Thoracic aorta (tissue), 2 donors: Measurements from ENCODE around the gene SOX2. TPM values are rescaled to one million over a fixed set of nuclear protein-coding genes. Genes with fewer than 3 reads are reported as not detected.

ENCODE experiments used
- ATAC-seq: fragments of 150-250 bp; one replicate; pipeline ENCODE4 v1.8.0; 2017; ENCODE audit warnings: low read depth; ENCODE audit not compliant: insufficient number of reproducible peaks, low FRiP score
- DNase-seq: peaks from one replicate; pipeline ENCODE4 v3.0.0-alpha.2; 2020; ENCODE audit warnings: low spot score
- H3K27ac ChIP-seq, 2 donors: fragments of 200-600 bp; sonication (generic); 1 replicate in 1 of 2; 2 replicates in 1 of 2; pipeline ENCODE4 v1.5.1; 2016; ENCODE audit warnings: mild to moderate bottlenecking in 2 of 2, moderate library complexity in 2 of 2
- H3K27me3 ChIP-seq: fragments of 200-600 bp; sonication (generic); replicated peaks from 2 replicates; pipeline ENCODE4 v1.6.0; 2016; ENCODE audit warnings: mild to moderate bottlenecking; ENCODE audit not compliant: insufficient read depth
- H3K36me3 ChIP-seq: fragments of 200-600 bp; sonication (generic); one replicate; pipeline ENCODE4 v1.5.1; 2016
- H3K4me1 ChIP-seq, 2 donors: fragments of 200-600 bp; sonication (generic); 1 replicate in 1 of 2; 2 replicates in 1 of 2; pipeline versions ENCODE4 v1.5.1 to v1.6.0; 2016; ENCODE audit warnings: low read depth in 2 of 2, mild to moderate bottlenecking in 1 of 2; ENCODE audit not compliant: control insufficient read depth in 1 of 2
- H3K4me3 ChIP-seq: fragments of 200-600 bp; sonication (generic); 2 replicates; pipeline ENCODE4 v1.5.1; 2016; ENCODE audit warnings: mild to moderate bottlenecking
- H3K9me3 ChIP-seq: fragments of 200-600 bp; sonication (generic); 2 replicates; pipeline ENCODE4 v1.5.1; 2016
- total RNA-seq, 2 donors: library from RNA; depleted of rRNA; stranded (reverse); fragments of >200 nt; gene quantifications; one replicate each; pipeline versions ENCODE4 v1.1.0 to v1.2.3, GENCODE V29; 2016
- TF ChIP-seq, protein P1 (sequence below): fragments of 200-600 bp; sonication (generic); IDR thresholded peaks from one replicate; pipeline ENCODE4 v1.5.1; 2019; ENCODE audit warnings: antibody characterized with exemption

Gene SOX2
- total RNA-seq, 2 donors from 2014 or later, result 0.35 TPM; not detected in 1

GRCh38 chr3:181716966-181717365, 5.2 kb downstream of the SOX2 start:
- DNase-seq, result no peak
- Histone ChIP-seq H3K36me3 (no peaks in the 10 kb centered on the region), H3K9me3 (no peaks in the 10 kb centered on the region), H3K4me1 (peaks cover 0 to 8% of the 10 kb centered on the region in 2 donors), H3K27me3 (peaks cover 70% of the 10 kb centered on the region), H3K27ac (no peak overlapping the region), H3K4me3 (no peak overlapping the region)
- TF ChIP-seq, protein P1, sequence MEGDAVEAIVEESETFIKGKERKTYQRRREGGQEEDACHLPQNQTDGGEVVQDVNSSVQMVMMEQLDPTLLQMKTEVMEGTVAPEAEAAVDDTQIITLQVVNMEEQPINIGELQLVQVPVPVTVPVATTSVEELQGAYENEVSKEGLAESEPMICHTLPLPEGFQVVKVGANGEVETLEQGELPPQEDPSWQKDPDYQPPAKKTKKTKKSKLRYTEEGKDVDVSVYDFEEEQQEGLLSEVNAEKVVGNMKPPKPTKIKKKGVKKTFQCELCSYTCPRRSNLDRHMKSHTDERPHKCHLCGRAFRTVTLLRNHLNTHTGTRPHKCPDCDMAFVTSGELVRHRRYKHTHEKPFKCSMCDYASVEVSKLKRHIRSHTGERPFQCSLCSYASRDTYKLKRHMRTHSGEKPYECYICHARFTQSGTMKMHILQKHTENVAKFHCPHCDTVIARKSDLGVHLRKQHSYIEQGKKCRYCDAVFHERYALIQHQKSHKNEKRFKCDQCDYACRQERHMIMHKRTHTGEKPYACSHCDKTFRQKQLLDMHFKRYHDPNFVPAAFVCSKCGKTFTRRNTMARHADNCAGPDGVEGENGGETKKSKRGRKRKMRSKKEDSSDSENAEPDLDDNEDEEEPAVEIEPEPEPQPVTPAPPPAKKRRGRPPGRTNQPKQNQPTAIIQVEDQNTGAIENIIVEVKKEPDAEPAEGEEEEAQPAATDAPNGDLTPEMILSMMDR, result no peak
- ATAC-seq, result no peak

GRCh38 chr3:181717549-181718171, 5.9 kb downstream of the SOX2 start:
- no peak overlapping the region for H3K4me3 ChIP-seq
- no peak for DNase-seq
- no peak overlapping the region for H3K27ac ChIP-seq
- peaks cover 0 to 1% of the 10 kb centered on the region in 2 donors for H3K4me1 ChIP-seq
- H3K27me3 ChIP-seq, result peaks cover 66% of the 10 kb centered on the region
- no peak for ATAC-seq
- no peaks in the 10 kb centered on the region for H3K9me3 ChIP-seq
- TF ChIP-seq, protein P1, result no peak
- H3K36me3 ChIP-seq, result no peaks in the 10 kb centered on the region

DNA sequence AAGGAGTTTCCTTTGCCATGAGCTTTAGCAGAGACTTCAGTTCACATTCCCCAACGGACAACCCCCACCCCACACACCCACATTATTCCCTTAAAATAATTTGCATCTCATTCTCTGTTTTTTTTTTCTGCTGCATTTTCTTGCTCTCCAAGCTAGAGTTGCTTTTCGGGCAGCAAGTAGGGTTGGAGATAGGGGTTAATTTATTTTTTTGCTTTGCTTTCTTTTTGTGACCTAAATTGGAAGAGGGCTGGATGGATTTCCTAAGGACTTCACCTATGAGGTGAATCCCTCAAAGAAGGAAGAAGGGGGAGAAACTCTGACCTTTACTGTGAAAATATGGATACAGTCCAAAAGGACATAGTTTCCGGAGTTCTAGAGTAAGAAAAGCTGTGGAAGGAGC, 6.6 kb downstream of the SOX2 start:
- Histone ChIP-seq H3K4me1 (no peaks in the 10 kb centered on the region), H3K36me3 (no peaks in the 10 kb centered on the region), H3K9me3 (no peaks in the 10 kb centered on the region), H3K4me3 (no peak overlapping the region), H3K27me3 (peaks cover 66% of the 10 kb centered on the region), H3K27ac (no peak overlapping the region)
- TF ChIP-seq, protein P1, result no peak
- ATAC-seq (no peak), DNase-seq (no peak)

DNA sequence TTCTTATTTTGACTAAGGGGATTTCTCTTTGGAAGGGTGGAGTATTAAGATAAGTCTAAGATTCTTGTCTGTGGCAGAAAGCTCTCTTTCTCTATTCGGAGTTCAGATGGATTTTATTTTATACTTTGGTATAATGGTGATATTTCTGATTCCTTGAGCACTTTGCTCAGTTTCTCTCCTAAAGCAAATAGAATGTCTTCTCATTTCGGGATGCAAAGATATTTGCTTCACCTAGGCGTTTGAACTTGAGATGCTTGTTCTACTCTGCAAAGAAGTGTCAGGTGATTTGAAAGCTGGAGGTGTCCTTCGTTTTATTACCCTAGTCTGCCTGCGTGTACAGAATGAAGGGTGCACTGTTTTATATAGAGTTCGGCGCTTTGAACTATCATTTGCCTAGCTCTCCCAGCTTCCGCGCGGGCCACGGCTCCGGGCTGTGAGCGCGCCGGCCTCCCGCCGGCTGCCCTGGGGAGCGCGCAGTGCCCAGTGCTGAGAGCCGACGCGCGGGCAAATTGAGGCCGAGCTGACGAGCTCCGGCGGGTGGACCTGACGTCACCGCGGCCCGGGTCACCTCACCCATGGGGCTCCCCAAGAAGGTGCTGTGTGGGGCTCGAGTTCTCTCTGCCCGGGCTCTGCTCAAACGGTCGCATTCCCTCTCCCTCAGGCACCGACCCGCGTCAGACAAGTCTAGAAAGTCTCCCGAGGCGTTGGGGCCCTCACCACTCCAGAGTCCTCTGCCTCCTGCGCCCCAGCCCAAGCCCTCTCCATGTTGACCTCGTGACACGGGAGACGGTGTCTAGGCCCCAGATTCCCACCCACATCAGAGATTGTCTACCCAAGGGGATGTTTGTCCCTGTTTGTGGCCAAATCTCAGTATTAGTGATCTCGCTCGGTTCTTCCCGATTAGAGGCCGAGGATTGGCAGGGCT, 7.5 kb downstream of the SOX2 start:
- ATAC-seq, result no peak
- H3K9me3 ChIP-seq, result no peaks in the 10 kb centered on the region
- H3K4me1 ChIP-seq, result no peaks in the 10 kb centered on the region
- peaks cover 58% of the 10 kb centered on the region for H3K27me3 ChIP-seq
- no peak overlapping the region for H3K4me3 ChIP-seq
- H3K36me3 ChIP-seq, result no peaks in the 10 kb centered on the region
- TF ChIP-seq, protein P1, result no peak
- no peak for DNase-seq
- no peak overlapping the region for H3K27ac ChIP-seq

DNA sequence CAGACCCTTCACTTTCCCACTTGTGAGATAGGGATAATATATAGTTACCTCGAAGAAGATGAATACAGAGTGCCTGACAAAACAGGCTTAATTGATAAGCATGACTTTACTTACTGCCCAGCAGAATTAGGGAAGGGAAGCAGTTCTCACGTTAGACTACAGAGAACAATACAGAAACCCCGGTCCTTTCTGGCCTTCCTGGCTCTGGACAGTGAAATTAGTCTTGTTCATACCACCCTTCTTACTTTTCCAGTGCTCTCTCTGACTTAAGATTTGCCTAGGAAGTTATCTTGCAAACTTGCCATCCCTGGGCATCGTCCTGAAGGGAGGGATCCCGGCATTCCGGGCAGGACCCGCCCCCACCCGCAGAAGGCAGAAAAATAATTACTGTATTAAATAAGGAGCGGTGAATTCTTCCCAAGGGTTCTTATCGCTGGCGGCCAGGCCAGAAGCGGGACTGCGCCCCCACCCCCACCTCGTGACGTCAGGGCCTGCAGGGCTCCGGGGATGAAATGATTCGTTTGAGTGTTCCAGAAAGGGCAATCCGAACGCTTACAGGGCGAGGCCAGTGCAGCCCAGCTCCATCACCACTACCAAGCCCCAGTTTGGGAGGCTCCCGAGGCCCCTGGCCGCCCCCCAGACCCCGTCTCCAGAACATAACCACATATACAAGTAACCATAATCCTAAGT, 8.4 kb downstream of the SOX2 start:
- ATAC-seq, result no peak
- H3K4me3 ChIP-seq, result no peak overlapping the region
- H3K27ac ChIP-seq, result no peak overlapping the region

More for the DNA sequence above, 8.4 kb downstream of the SOX2 start:
- Histone ChIP-seq H3K27me3 (peaks cover 50% of the 10 kb centered on the region), H3K9me3 (no peaks in the 10 kb centered on the region), H3K36me3 (no peaks in the 10 kb centered on the region), H3K4me1 (no peaks in the 10 kb centered on the region)
- TF ChIP-seq, protein P1, result no peak
- no peak for DNase-seq
